HTERT RPE-1 (cell line): ENCODE results near the gene ZNF695.

Source experiments
- in situ Hi-C: fragments of 300-500 bp; cut with MboI; formaldehyde crosslinking; loops from 4 replicates; pipeline ENCODE4 v1.14.3; 2020; ENCODE audit warnings: low sequenced_read_pairs

The ZNF695 gene

GRCh38 chr1:246959944-246960693 is 47.7 kb downstream of the ZNF695 start:
- in situ Hi-C loops: no loop called here

- in situ Hi-C loops: no loop called here
Observed at GRCh38 chr1:246954126-246954525, 53.7 kb downstream of the ZNF695 start.

GRCh38 chr1:246951413-246951812 is 56.4 kb downstream of the ZNF695 start:
- in situ Hi-C loops: no loop called here

- in situ Hi-C loops: no loop called here
Observed at GRCh38 chr1:246949956-246950355, 57.9 kb downstream of the ZNF695 start.

GRCh38 chr1:246947255-246947654 is 60.6 kb downstream of the ZNF695 start:
- in situ Hi-C loops: no loop called here

GRCh38 chr1:246946366-246946765 is 61.5 kb downstream of the ZNF695 start:
- in situ Hi-C loops: no loop called here
